Activated CD4-positive, alpha-beta T cell treated with anti-CD3 and anti-CD28 coated beads for 36 hours (primary cell): Measurements from ENCODE around the gene AKAP8. TPM values are rescaled to one million over a fixed set of nuclear protein-coding genes. Genes with fewer than 3 reads are reported as not detected.
"Not testable (repeated sequence)": the region's sequence is repeated elsewhere in the genome, so short reads cannot be mapped to it uniquely, and the experiment has no call there.

Source experiments
- ATAC-seq: fragments of 200-7000 bp; cut with Tn5 transposase; one replicate; pipeline ENCODE4 v1.10.0; 2021; ENCODE audit warnings: mild to moderate bottlenecking, moderate library complexity
- CTCF ChIA-PET: fragments of 350-600 bp; sonication (Branson Sonifier 250); formaldehyde crosslinking; loops from one replicate; lab custom pipeline; 2021; ENCODE audit warnings: antibody characterized with exemption; lab: Charles Lee
- POLR2A ChIA-PET: fragments of 350-600 bp; sonication (Branson Sonifier 250); formaldehyde crosslinking; loops from one replicate; lab custom pipeline; 2021; ENCODE audit warnings: antibody characterized with exemption, inconsistent platforms; lab: Charles Lee
- DNase-seq: peaks from one replicate; pipeline ENCODE4 v3.0.0-alpha.2; 2020
- H3K27ac Mint-ChIP-seq: one replicate; pipeline ENCODE4 v1.8.0; 2021; ENCODE audit warnings: mixed read lengths
- H3K27me3 Mint-ChIP-seq: one replicate; pipeline ENCODE4 v1.8.0; 2021; ENCODE audit warnings: mixed read lengths
- H3K36me3 Mint-ChIP-seq: one replicate; pipeline ENCODE4 v1.8.0; 2021; ENCODE audit warnings: low read depth, mixed read lengths
- H3K4me1 Mint-ChIP-seq: one replicate; pipeline ENCODE4 v1.8.0; 2021; ENCODE audit warnings: mixed read lengths
- H3K4me3 Mint-ChIP-seq: one replicate; pipeline ENCODE4 v1.8.0; 2021; ENCODE audit warnings: mild to moderate bottlenecking, moderate library complexity, mixed read lengths
- H3K9me3 Mint-ChIP-seq: one replicate; pipeline ENCODE4 v1.8.0; 2021; ENCODE audit warnings: low read depth, mixed read lengths
- intact Hi-C, 2 experiments: fragments of 100-400 bp; cut with DNase I in 1 of 2; cut with micrococcal nuclease in 1 of 2; formaldehyde crosslinking; loops; one replicate each; pipeline versions ENCODE4 v1.14.2 to v1.15.1; 2022 to 2024; cut with DNase I, micrococcal nuclease
- total RNA-seq, 2 experiments: library from RNA; stranded (reverse); gene quantifications; one replicate each; pipeline ENCODE4 v1.2.3, GENCODE V29; 2021

AKAP8 gene
- total RNA-seq, 2 experiments from 2014 or later = 47.9 to 54.3 TPM

DNA sequence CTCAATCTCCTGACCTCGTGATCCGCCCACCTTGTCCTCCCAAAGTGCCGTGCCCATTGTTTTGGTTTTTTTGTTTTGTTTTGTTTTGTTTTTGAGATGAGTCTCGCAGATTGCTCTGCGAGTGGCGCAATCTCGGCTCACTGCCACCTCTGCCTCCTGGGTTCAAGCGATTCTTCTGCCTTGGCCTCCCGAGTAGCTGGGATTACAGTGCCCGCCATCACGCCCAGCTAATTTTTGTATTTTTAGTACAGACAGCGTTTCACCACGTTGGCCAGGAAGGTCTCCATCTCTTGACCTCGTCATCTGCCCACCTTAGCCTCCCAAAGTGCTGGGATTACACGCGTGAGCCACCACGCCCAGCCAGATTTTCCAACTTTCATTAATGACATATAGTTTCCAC lies 15.7 kb upstream of the AKAP8 start:
- peaks cover 52% of the 10 kb centered on the region for H3K36me3 Mint-ChIP-seq
- ATAC-seq, H3K9me3 Mint-ChIP-seq, intact Hi-C loops, H3K4me3 Mint-ChIP-seq, DNase-seq, POLR2A ChIA-PET, H3K27me3 Mint-ChIP-seq, H3K4me1 Mint-ChIP-seq, H3K27ac Mint-ChIP-seq: not testable (repeated sequence)
- CTCF ChIA-PET = interaction anchor here (1.1 kb wide), 1 partner anchor 36 kb away, joined by 3 read pairs; no protein-coding TSS in a partner anchor

GRCh38 chr19:15394426-15394825 lies 14.8 kb upstream of the AKAP8 start:
- ATAC-seq (no peak), DNase-seq (no peak)
- Mint-ChIP-seq H3K27me3 (no peaks in the 10 kb centered on the region), H3K27ac (no peak overlapping the region), H3K9me3 (no peaks in the 10 kb centered on the region), H3K4me1 (peaks cover 5% of the 10 kb centered on the region), H3K4me3 (no peak overlapping the region), H3K36me3 (peaks cover 49% of the 10 kb centered on the region)
- CTCF ChIA-PET = interaction anchor here (0.8 to 1.1 kb wide), 3 partner anchors 8 to 35 kb away, joined by 3 to 4 read pairs (median 3); no protein-coding TSS in a partner anchor
- POLR2A ChIA-PET = no interaction called here
- intact Hi-C loops = no loop called here

DNA sequence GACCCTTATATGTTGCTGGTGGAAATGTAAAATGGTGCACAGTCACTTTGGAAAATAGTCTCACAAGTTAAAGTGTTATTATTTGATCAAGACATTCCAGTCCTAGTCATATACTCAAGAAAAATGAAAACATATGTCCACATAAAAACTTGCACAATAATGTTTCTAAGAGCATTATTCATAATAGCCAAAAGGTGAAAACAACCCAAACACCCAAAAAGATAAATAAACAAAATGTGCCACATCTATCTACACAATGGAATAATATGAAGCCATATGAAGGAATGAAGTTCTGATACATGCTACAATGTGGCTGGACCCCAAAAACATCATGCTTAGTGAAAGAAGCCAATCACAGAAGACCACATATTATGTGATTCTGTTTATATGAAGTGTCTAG lies 14.4 kb upstream of the AKAP8 start:
- ATAC-seq (no peak), DNase-seq (no peak)
- ChIA-PET POLR2A (no interaction called here), CTCF (interaction anchor here (0.8 to 1.1 kb wide), 3 partner anchors 8 to 34 kb away, joined by 3 to 4 read pairs (median 3); no protein-coding TSS in a partner anchor)
- H3K9me3 Mint-ChIP-seq = no peaks in the 10 kb centered on the region
- H3K27ac Mint-ChIP-seq = peak overlapping the region; percentile 38
- H3K4me3 Mint-ChIP-seq = no peak overlapping the region
- H3K27me3 Mint-ChIP-seq = no peaks in the 10 kb centered on the region
- intact Hi-C loops = no loop called here
- peaks cover 47% of the 10 kb centered on the region for H3K36me3 Mint-ChIP-seq
- peaks cover 5% of the 10 kb centered on the region for H3K4me1 Mint-ChIP-seq

- ChIA-PET POLR2A (no interaction called here), CTCF (no interaction called here)
- Mint-ChIP-seq H3K4me3 (no peak overlapping the region), H3K27ac (peak overlapping the region; percentile 13), H3K27me3 (no peaks in the 10 kb centered on the region), H3K9me3 (no peaks in the 10 kb centered on the region), H3K4me1 (peaks cover 3% of the 10 kb centered on the region), H3K36me3 (peaks cover 24% of the 10 kb centered on the region)
- DNase-seq = no peak
- intact Hi-C loops = no loop called here
- ATAC-seq = no peak
Observed at GRCh38 chr19:15390814-15391213, 11.2 kb upstream of the AKAP8 start.

DNA sequence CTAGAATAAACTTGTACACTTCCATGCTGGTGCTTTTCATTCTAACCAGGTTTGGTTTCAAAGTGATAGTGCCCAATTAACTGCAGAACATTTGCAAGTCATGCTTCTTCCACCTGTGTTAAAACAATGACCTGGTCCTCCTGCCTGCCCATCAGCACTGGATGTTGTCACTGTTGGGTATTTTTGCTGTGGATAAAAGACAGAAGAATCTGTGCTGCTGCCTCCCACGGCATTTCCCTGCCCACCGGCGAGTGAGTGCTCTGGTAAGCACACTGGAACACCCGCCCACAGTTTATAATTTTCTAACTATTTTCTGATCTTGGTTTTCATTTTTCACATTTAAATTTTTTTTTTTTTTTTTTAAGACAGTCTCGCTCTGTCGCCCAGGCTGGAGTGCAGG lies 2.3 kb upstream of the AKAP8 start:
- H3K27me3 Mint-ChIP-seq = no peaks in the 10 kb centered on the region
- peaks cover 29% of the 10 kb centered on the region for H3K4me1 Mint-ChIP-seq
- H3K4me3 Mint-ChIP-seq = no peak overlapping the region
- DNase-seq (no peak), ATAC-seq (no peak)
- peaks cover 5% of the 10 kb centered on the region for H3K36me3 Mint-ChIP-seq
- intact Hi-C loops = no loop called here
- CTCF ChIA-PET = interaction anchor here (0.7 to 0.8 kb wide), 2 partner anchors 15 to 262 kb away, joined by 3 read pairs; no protein-coding TSS in a partner anchor
- H3K9me3 Mint-ChIP-seq = no peaks in the 10 kb centered on the region
- peak overlapping the region; percentile 61 for H3K27ac Mint-ChIP-seq
- POLR2A ChIA-PET = no interaction called here

DNA sequence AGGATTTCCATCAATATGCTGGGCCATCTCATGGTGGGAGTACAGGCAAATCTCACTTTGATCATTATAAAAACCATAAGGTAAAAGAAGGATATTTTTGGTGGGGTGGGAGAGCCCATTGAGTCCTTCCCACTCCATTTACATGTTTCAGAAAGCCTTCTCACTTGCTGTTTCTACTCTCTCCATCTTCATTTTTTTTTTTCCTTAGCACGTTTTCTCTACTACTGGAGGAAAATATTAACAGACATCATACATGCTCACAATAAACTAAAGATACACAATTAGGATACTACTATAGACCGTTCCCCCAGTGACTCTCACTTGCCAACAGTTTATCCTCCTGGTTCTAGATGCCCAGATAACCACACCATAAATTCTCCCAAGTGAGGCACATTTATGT lies 1.8 kb upstream of the AKAP8 start:
- H3K4me3 Mint-ChIP-seq = peak overlapping the region; percentile 88
- no peaks in the 10 kb centered on the region for H3K27me3 Mint-ChIP-seq
- H3K9me3 Mint-ChIP-seq = no peaks in the 10 kb centered on the region
- DNase-seq (no peak), ATAC-seq (no peak)
- H3K27ac Mint-ChIP-seq = peak overlapping the region; percentile 61
- H3K4me1 Mint-ChIP-seq = peaks cover 33% of the 10 kb centered on the region
- intact Hi-C loops = no loop called here
- POLR2A ChIA-PET = no interaction called here
- CTCF ChIA-PET = no interaction called here
- H3K36me3 Mint-ChIP-seq = peaks cover 7% of the 10 kb centered on the region

- ChIA-PET POLR2A (interaction anchor here (1.2 to 3.4 kb wide), 7 partner anchors 10 to 176 kb away, joined by 3 to 34 read pairs (median 7); partner anchors contain the start of genes AKAP8L and BRD4), CTCF (interaction anchor here (0.6 to 3.6 kb wide), 8 partner anchors 9 to 630 kb away, joined by 3 to 22 read pairs (median 3); partner anchors contain the start of gene AKAP8L)
- intact Hi-C loops = loop anchor here (1.0 to 5.0 kb wide), 17 partner anchors 39 to 961 kb away; partner anchors contain the start of genes BRD4 (in 2 of the 2), AP1M1 (in 1 of the 2), DDX39A (in 1 of the 2) and RAB8A (in 1 of the 2)
- ATAC-seq = peak; percentile 17
- no peaks in the 10 kb centered on the region for H3K27me3 Mint-ChIP-seq
- peaks cover 35% of the 10 kb centered on the region for H3K4me1 Mint-ChIP-seq
- peak overlapping the region; percentile 88 for H3K4me3 Mint-ChIP-seq
- peaks cover 7% of the 10 kb centered on the region for H3K36me3 Mint-ChIP-seq
- peak overlapping the region; percentile 61 for H3K27ac Mint-ChIP-seq
- no peaks in the 10 kb centered on the region for H3K9me3 Mint-ChIP-seq
- DNase-seq = peak; percentile 66
Observed at GRCh38 chr19:15379999-15380647, 536 bp upstream of the AKAP8 start.

DNA sequence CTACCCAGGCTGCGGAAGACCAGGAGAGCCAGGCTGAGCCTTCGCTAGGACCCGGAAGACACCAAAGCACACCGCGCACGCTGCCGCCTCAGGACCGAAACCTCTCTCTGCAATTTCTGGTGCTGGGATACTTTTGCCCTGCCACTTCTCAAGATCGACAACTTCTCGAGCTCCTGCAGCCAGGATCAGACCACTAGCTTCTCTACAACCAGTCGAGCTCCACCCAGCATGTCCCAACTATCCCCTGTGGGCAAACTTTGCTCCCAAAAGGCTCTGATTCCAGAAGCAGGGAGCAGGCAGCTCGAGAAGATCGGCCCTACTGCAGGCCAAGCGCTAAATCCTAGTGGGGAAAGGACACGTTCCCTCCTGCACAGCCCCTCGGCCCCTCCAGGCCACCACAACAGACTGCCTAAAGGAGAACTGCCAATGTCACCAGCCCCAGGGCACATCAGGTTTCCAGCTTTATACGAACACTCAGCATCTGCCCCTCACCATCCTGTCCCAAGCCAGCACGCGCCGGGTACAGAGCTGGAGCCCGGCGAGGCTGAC lies 979 bp downstream of the AKAP8 start:
- peak; percentile 14 for ATAC-seq
- DNase-seq = peak; percentile 73
- H3K27me3 Mint-ChIP-seq = no peaks in the 10 kb centered on the region
- ChIA-PET POLR2A (interaction anchor here (0.6 to 3.4 kb wide), 13 partner anchors 8 to 1707 kb away, joined by 3 to 34 read pairs (median 3); partner anchors contain the start of genes AKAP8L and BRD4), CTCF (interaction anchor here (0.5 to 3.6 kb wide), 14 partner anchors 8 to 739 kb away, joined by 3 to 22 read pairs (median 4); partner anchors contain the start of gene AKAP8L)
- peaks cover 10% of the 10 kb centered on the region for H3K36me3 Mint-ChIP-seq
- H3K4me1 Mint-ChIP-seq = peaks cover 37% of the 10 kb centered on the region
- H3K4me3 Mint-ChIP-seq = peak overlapping the region; percentile 88
- no peaks in the 10 kb centered on the region for H3K9me3 Mint-ChIP-seq
- H3K27ac Mint-ChIP-seq = peak overlapping the region; percentile 95
- intact Hi-C loops = loop anchor here (1.0 to 5.0 kb wide), 16 partner anchors 41 to 960 kb away; partner anchors contain the start of genes BRD4 (in 2 of the 2), DDX39A (in 1 of the 2) and RAB8A (in 1 of the 2)

GRCh38 chr19:15374796-15375440 lies 4.7 kb downstream of the AKAP8 start:
- Mint-ChIP-seq H3K27me3 (no peaks in the 10 kb centered on the region), H3K36me3 (peaks cover 35% of the 10 kb centered on the region), H3K9me3 (no peaks in the 10 kb centered on the region), H3K27ac (no peak overlapping the region), H3K4me1 (peaks cover 32% of the 10 kb centered on the region), H3K4me3 (no peak overlapping the region)
- intact Hi-C loops = loop anchor here (5.0 kb wide), 3 partner anchors 43 to 737 kb away; partner anchors contain the start of genes BRD4 (in 1 of the 2) and RAB8A (in 1 of the 2)
- ChIA-PET CTCF (interaction anchor here (0.6 kb wide), 1 partner anchor 246 kb away, joined by 3 read pairs; no protein-coding TSS in a partner anchor), POLR2A (interaction anchor here (0.6 kb wide), 1 partner anchor 367 kb away, joined by 4 read pairs; no protein-coding TSS in a partner anchor)
- DNase-seq (no peak), ATAC-seq (no peak)

GRCh38 chr19:15374105-15374651 lies 5.4 kb downstream of the AKAP8 start:
- CTCF ChIA-PET = interaction anchor here (0.6 kb wide), 1 partner anchor 245 kb away, joined by 3 read pairs; no protein-coding TSS in a partner anchor
- Mint-ChIP-seq H3K9me3 (no peaks in the 10 kb centered on the region), H3K4me3 (no peak overlapping the region), H3K27me3 (no peaks in the 10 kb centered on the region), H3K27ac (no peak overlapping the region), H3K36me3 (peaks cover 37% of the 10 kb centered on the region), H3K4me1 (peaks cover 32% of the 10 kb centered on the region)
- DNase-seq = no peak
- no peak for ATAC-seq
- intact Hi-C loops = no loop called here
- POLR2A ChIA-PET = no interaction called here
